ENCODE results near the gene PLAU.

- no peak for TF ChIP-seq CTCF (IDR thresholded peaks at IDR 0.05)
- TF ChIP-seq POLR2A (IDR thresholded peaks at IDR 0.05) = no peak
- no peak for TF ChIP-seq POLR2AphosphoS5 (IDR thresholded peaks at IDR 0.05)
- TF ChIP-seq EP300 (IDR thresholded peaks at IDR 0.05) = no peak
Measured at GRCh38 chr10:73876157-73876556, 34.8 kb upstream of the PLAU start.

Data from stomach (tissue), 4 donors.